Endothelial cell of umbilical vein (primary cell): ENCODE results near the gene RBM33. TPM values are rescaled to one million over a fixed set of nuclear protein-coding genes. Genes with fewer than 3 reads are reported as not detected.

Source experiments
- BruUV-seq: library from RNA; stranded (reverse); fragments of 400-500 nt; replicated peaks from 2 replicates; lab custom pipeline; 2021; lab: Mats Ljungman, UMichigan
- CTCF ChIA-PET: fragments of 300-600, 350-600 bp; sonication (Branson Sonifier 250); formaldehyde crosslinking; loops from one replicate; lab custom pipeline; 2021; ENCODE audit warnings: antibody characterized with exemption, inconsistent platforms; lab: Charles Lee
- POLR2A ChIA-PET: fragments of 300-600, 350-600 bp; sonication (Branson Sonifier 250); formaldehyde crosslinking; loops from one replicate; lab custom pipeline; 2021; ENCODE audit warnings: antibody characterized with exemption, inconsistent platforms; lab: Charles Lee
- DNase-seq: peaks from one replicate; pipeline ENCODE4 v3.0.0-alpha.2; 2011; ENCODE audit warnings: low read depth, low spot score
- FAIRE-seq: peaks from 2 replicates; lab custom pipeline; 2011; peaks lifted over from hg19 to GRCh38; lab: Jason Lieb, UNC
- H2AFZ ChIP-seq: 2 replicates; pipeline ENCODE4 v1.6.0; 2012; ENCODE audit warnings: low read depth, low read length, control low read depth, inconsistent platforms
- H3K27ac ChIP-seq: 2 replicates; pipeline ENCODE4 v1.5.1; 2011; ENCODE audit warnings: low read depth, mild to moderate bottlenecking, control low read depth, low read length, moderate library complexity; ENCODE audit not compliant: insufficient read depth
- H3K27me3 ChIP-seq, 2 experiments: 2 replicates each; pipeline versions ENCODE4 v1.6.0 to v1.6.1; 2011; ENCODE audit warnings: low read length in 2 of 2, mixed read lengths in 1 of 2; ENCODE audit not compliant: control insufficient read depth in 2 of 2, insufficient read depth in 2 of 2
- H3K36me3 ChIP-seq, 2 experiments: 2 replicates in 1 of 2; 3 replicates in 1 of 2; pipeline ENCODE4 v1.5.1; 2011; ENCODE audit warnings: low read length in 2 of 2, mild to moderate bottlenecking in 1 of 2, moderate library complexity in 1 of 2; ENCODE audit not compliant: control insufficient read depth in 2 of 2, insufficient read depth in 2 of 2; ENCODE audit errors: extremely low read depth in 1 of 2
- H3K4me1 ChIP-seq: 3 replicates; pipeline ENCODE4 v1.5.1; 2011; ENCODE audit warnings: mild to moderate bottlenecking, low read length; ENCODE audit not compliant: control insufficient read depth, insufficient read depth; ENCODE audit errors: extremely low read depth
- H3K4me2 ChIP-seq: 2 replicates; pipeline ENCODE4 v1.6.1; 2011; ENCODE audit warnings: low read length, control low read depth, mixed read lengths; ENCODE audit not compliant: insufficient read depth
- H3K4me3 ChIP-seq, 3 experiments: fragments of 200-600 bp in 1 of 3; sonication (generic), shearing (Covaris generic) in 1 of 3; replicated peaks in 1 of 3; 2 replicates each; pipeline ENCODE4 v1.5.1; 2011 to 2016; ENCODE audit warnings: control low read depth in 3 of 3, low read length in 3 of 3, mild to moderate bottlenecking in 2 of 3, inconsistent platforms in 1 of 3, low read depth in 1 of 3, moderate library complexity in 1 of 3; ENCODE audit not compliant: insufficient read depth in 1 of 3
- H3K79me2 ChIP-seq: 2 replicates; pipeline ENCODE4 v1.6.0; 2012; ENCODE audit warnings: low read length, inconsistent platforms; ENCODE audit not compliant: control insufficient read depth, insufficient read depth
- H3K9ac ChIP-seq: replicated peaks from 2 replicates; pipeline ENCODE3; 2011; ENCODE audit warnings: low read length, control low read depth; ENCODE audit not compliant: insufficient read depth; ENCODE audit errors: extremely low read depth
- H3K9me1 ChIP-seq: replicated peaks from 3 replicates; pipeline ENCODE4 v1.6.0; 2011; ENCODE audit warnings: mild to moderate bottlenecking, low read length; ENCODE audit not compliant: control insufficient read depth, insufficient read depth; ENCODE audit errors: extremely low read depth
- H3K9me3 ChIP-seq: replicated peaks from 2 replicates; pipeline ENCODE4 v1.5.1; 2012; ENCODE audit warnings: low read length, inconsistent platforms; ENCODE audit not compliant: control insufficient read depth, insufficient read depth
- H4K20me1 ChIP-seq: replicated peaks from 2 replicates; pipeline ENCODE3; 2011; ENCODE audit warnings: mild to moderate bottlenecking, low read length; ENCODE audit not compliant: control insufficient read depth, insufficient read depth; ENCODE audit errors: extremely low read depth
- EZH2 ChIP-seq: IDR thresholded peaks from 2 replicates; pipeline ENCODE4 v1.6.1; 2012; ENCODE audit warnings: borderline replicate concordance, low read depth, mild to moderate bottlenecking, moderate library complexity, low read length, inconsistent platforms; ENCODE audit not compliant: severe bottlenecking
- FOS ChIP-seq: IDR thresholded peaks from 2 replicates; pipeline ENCODE4 v1.6.1; 2011; ENCODE audit warnings: mild to moderate bottlenecking, low read length, moderate library complexity, borderline replicate concordance; ENCODE audit not compliant: insufficient read depth
- GATA2 ChIP-seq: IDR thresholded peaks from 2 replicates; pipeline ENCODE4 v1.7.0; 2011; ENCODE audit warnings: low read depth, mild to moderate bottlenecking, moderate library complexity, mixed read lengths, low read length; ENCODE audit not compliant: insufficient read length, insufficient read depth
- JUN ChIP-seq: IDR thresholded peaks from 2 replicates; pipeline ENCODE4 v1.6.1; 2011; ENCODE audit warnings: borderline replicate concordance, low read depth; ENCODE audit not compliant: insufficient read length, insufficient read depth
- MYC ChIP-seq: IDR thresholded peaks from one replicate; pipeline ENCODE4 v1.6.1; 2011; ENCODE audit warnings: mild to moderate bottlenecking, low read depth, low read length
- POLR2A ChIP-seq: IDR thresholded peaks from 2 replicates; pipeline ENCODE4 v1.6.1; 2012; ENCODE audit warnings: low read depth, mild to moderate bottlenecking, control low read depth, low read length
- POLR2AphosphoS5 ChIP-seq: IDR thresholded peaks from 2 replicates; pipeline ENCODE4 v1.6.1; 2012; ENCODE audit warnings: low read depth, mild to moderate bottlenecking, control low read depth, low read length, moderate library complexity; ENCODE audit not compliant: insufficient read depth
- dilution Hi-C: fragments of 300-500 bp; cut with MboI; formaldehyde crosslinking; loops from one replicate; pipeline ENCODE4 v1.15.0; 2019; ENCODE audit warnings: low sequenced_read_pairs; ENCODE audit not compliant: extremely low pct_ligation_motif_present
- intact Hi-C: fragments of 100-400 bp; cut with micrococcal nuclease; formaldehyde crosslinking; loops from one replicate; pipeline ENCODE4 v1.10.0; 2022
- polyA plus RNA-seq, 4 experiments: library from polyadenylated mRNA; depleted of rRNA in 3 of 4; stranded (reverse) in 3 of 4; unstranded in 1 of 4; fragments of >200 nt; gene quantifications; 2 replicates each; pipeline versions ENCODE4 v1.2.1 to v1.2.3, GENCODE V29; 2011 to 2012; ENCODE audit warnings: missing spikeins in 1 of 4
- total RNA-seq: library from RNA; stranded (reverse); gene quantifications from 2 replicates; pipeline ENCODE4 v1.2.3, GENCODE V29; 2021
- TF ChIP-seq, protein P1 (sequence below), 2 donors: IDR thresholded peaks; 1 replicate in 1 of 2; 2 replicates in 1 of 2; pipeline ENCODE4 v1.5.1; 2011; ENCODE audit warnings: low read length in 2 of 2, mild to moderate bottlenecking in 2 of 2, moderate library complexity in 2 of 2, control low read depth in 1 of 2, inconsistent platforms in 1 of 2, low read depth in 1 of 2; ENCODE audit not compliant: insufficient read depth in 1 of 2; ENCODE audit errors: extremely low read depth in 1 of 2
- TF ChIP-seq, protein P2 (sequence below): IDR thresholded peaks from 2 replicates; pipeline ENCODE4 v1.6.1; 2011; ENCODE audit not compliant: insufficient read depth, insufficient read length

RBM33 gene
- total and polyA plus RNA-seq, 2 donors (not counting 3 experiments of a cell fraction or from before 2014, with no cell fraction given): 16.2 to 68.2 TPM

DNA sequence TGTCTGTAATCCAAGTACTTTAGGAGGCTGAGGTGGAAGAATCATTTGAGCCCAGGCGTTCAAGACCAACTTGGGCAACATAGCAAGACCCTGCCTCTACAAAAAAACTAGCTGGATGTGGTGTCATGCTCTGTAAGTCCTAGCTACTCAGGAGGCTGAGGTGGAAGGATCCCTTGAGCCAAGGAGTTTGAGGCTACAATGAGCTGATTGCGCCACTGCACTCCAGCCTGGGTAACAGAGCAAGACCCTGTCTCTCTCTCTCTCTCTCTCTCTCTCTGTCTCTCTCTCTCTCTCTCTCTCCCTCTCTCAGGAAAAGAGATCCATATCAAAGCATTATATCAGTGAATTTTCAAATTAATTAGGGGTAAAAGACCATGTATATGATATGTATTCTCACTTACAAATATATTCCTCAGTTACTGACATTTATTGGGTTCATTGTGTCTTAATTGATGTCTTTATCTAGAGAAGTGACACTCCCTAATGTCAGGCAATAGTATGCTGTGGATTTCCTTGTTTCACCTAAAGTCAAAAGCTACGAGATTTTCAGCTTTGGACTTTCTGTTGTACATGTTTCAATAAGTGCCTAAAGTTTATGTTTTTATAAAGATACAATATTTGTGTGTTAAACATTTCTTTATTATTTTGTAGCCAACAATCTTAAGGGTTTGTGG, 91.1 kb downstream of the RBM33 start:
- Histone ChIP-seq H3K27me3 (no peaks in the 10 kb centered on the region), H2AFZ (no peak overlapping the region), H3K9me1 (no peaks in the 10 kb centered on the region), H3K79me2 (peaks cover 14% of the 10 kb centered on the region), H3K4me3 (no peak overlapping the region), H3K27ac (no peak overlapping the region), H4K20me1 (peaks cover under 1% of the 10 kb centered on the region), H3K4me1 (no peaks in the 10 kb centered on the region), H3K9me3 (no peaks in the 10 kb centered on the region), H3K9ac (no peak overlapping the region), H3K4me2 (no peak overlapping the region), H3K36me3 (peaks cover 9 to 10% of the 10 kb centered on the region in 2 experiments)
- intact Hi-C loops (no loop called here), dilution Hi-C loops (no loop called here)
- ChIA-PET CTCF (interaction anchor here (0.9 to 12.9 kb wide), 2 partner anchors 130 to 137 kb away, joined by 3 to 189 read pairs; no protein-coding TSS in a partner anchor), POLR2A (no interaction called here)
- DNase-seq: no peak
- no TSS peak for BruUV-seq
- TF ChIP-seq GATA2: no peak
- TF ChIP-seq, protein P1, sequence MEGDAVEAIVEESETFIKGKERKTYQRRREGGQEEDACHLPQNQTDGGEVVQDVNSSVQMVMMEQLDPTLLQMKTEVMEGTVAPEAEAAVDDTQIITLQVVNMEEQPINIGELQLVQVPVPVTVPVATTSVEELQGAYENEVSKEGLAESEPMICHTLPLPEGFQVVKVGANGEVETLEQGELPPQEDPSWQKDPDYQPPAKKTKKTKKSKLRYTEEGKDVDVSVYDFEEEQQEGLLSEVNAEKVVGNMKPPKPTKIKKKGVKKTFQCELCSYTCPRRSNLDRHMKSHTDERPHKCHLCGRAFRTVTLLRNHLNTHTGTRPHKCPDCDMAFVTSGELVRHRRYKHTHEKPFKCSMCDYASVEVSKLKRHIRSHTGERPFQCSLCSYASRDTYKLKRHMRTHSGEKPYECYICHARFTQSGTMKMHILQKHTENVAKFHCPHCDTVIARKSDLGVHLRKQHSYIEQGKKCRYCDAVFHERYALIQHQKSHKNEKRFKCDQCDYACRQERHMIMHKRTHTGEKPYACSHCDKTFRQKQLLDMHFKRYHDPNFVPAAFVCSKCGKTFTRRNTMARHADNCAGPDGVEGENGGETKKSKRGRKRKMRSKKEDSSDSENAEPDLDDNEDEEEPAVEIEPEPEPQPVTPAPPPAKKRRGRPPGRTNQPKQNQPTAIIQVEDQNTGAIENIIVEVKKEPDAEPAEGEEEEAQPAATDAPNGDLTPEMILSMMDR (IDR thresholded peaks at IDR 0.05; ENCODE audit: extremely low read depth in 1 of 2, insufficient read depth in 1 of 2, low read depth in 1 of 2, low read length in 2 of 2): no peak
- TF ChIP-seq EZH2: no peak
- TF ChIP-seq JUN: no peak
- TF ChIP-seq MYC: no peak
- TF ChIP-seq POLR2AphosphoS5: no peak
- TF ChIP-seq, protein P2, sequence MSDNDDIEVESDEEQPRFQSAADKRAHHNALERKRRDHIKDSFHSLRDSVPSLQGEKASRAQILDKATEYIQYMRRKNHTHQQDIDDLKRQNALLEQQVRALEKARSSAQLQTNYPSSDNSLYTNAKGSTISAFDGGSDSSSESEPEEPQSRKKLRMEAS: no peak
- no peak for TF ChIP-seq FOS
- no peak for TF ChIP-seq POLR2A
- no peak for FAIRE-seq
